NCI-H1092 (cell line): ENCODE results near the gene PSORS1C1.

ENCODE experiments used
- DNase-seq: peaks from one replicate; lab custom pipeline; 2025; lab: John Stamatoyannopoulos, UW

PSORS1C1 gene

DNA sequence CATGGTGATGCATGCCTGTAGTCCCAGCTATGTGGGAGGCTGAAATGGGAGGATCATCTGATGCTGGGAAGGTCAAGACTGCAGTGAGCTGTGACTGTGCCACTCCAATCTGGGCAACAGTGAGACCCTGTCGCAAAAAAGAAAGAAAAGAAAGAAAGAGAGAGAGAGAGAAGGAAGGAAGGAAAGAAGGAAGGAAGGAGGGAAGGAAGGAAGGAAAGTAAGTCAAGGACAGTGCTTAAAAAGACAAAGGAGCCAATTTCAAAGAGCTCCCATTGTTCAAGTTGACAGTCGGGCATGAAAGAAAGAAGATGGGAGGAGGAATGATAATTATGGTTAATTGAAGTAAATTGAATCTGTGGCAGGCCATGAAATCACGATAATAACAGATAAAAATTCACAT lies 18.4 kb upstream of the PSORS1C1 start:
- DNase-seq: no peak

DNA sequence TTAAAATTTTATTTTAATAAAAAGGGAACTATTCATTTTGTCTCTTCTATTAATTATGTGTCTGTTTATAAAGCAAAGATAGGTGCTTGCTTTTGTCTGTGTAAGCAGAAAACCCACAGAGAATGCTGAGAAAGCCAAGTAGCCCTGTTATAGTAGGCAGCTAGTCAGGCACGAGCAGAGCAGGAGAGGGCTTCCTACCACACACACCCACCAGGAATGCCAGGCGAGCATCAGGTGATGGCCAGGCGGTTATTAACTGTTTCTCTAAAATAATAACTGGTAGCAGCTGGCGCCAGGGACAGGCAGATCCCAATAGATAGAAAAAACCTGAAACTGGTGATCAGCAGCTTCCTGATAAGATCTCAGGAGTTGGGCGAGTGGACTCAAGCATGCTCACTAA lies 17.9 kb upstream of the PSORS1C1 start:
- DNase-seq: no peak

DNA sequence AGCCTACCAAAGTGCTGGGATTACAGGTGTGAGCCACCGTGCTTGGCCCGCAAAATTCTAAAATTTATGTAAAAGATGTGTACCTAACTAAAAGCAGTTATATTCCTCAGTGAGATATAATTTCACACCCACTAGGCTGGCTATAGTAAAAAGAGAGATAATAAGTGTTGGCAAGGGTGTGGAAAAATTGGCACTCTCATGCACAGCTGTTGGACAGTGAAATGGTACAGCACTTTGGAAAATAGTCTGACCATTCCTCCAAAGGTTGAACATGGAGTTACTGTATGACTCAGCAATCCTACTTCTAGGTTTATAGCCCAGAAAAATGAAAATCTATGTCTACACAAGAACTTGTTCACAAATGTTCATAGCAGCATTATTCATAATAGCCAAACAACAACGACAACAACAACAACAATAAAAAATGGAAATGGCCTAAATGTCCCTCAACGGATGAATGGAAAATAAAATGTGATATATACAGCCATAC lies 16.1 kb upstream of the PSORS1C1 start:
- DNase-seq: no peak

DNA sequence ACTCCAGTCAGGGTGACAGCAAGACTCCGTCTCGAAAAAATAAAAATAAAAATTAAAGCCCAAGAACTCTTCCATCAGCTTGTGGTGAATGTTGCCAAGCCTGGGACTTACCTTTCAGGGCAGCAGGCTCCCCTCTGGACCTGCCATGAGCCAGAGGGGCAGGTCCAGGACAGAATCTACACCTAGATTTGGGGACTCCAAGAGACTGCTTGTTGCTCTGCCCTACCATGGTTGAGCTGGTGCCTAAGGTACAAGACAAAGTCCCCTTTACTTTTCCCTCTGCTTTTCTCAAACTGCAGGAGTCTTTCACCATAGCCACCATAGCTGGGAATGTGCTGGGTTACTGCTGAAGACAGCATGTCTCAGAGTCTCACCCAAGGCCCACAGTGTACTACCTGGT lies 11.5 kb upstream of the PSORS1C1 start:
- no peak for DNase-seq

- DNase-seq: no peak
Measured at GRCh38 chr6:31107052-31107451, 7.5 kb upstream of the PSORS1C1 start.

DNA sequence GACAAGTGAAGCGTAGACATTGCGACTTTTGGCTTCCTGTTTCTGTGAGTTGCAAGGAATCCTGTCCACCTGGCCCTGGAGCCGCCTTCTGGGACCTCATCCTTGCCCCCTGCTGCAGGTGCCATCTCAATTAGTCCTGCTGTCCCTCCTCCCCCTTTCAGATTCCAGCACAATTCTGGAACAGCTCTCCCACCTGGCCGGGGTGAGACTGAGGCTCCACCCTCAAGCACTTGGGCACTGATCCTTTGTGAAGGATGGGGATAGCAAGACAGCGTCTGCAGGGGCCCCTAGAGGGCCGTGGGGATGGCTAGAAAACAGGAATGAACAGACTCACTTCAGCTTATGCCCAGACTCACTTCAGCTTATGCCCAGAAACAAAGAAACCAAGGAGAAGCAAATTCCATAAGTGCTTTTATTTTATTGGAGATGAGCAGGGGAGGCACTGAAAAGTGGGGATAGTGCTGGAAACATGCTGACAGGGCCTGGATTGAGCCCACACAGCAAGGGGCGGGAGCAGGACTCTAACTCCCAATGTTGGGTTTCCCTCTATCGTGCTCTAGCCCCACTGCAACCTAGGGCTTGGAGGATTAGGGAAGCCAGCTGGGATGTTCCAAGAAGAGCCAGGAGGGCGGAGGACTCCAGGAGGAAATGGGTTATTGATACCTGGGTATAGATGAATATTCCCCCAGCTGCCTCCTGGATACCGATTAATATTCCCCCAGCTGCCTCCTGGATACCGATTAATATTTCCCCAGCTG lies 3.6 kb upstream of the PSORS1C1 start:
- no peak for DNase-seq

DNA sequence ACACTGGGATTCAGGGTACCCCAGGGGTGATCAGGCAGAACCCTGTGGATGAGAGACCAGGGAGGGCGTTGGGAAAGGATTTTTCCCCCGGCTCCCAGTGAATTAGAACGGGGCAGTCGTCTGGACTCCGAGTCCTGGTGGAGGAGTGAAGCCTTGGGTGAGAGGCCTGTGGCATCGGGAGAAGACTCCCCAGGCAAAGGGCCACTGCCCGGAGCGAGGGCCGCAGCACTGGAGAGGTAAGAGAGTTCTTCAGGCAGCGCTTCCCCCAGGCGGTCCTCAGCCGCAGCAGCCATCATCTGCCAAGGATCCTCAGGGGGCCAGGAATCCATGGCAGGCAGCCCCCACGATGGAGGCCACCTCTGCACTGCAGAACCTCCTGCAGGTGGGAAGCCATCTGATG lies 2.9 kb upstream of the PSORS1C1 start:
- no peak for DNase-seq

DNA sequence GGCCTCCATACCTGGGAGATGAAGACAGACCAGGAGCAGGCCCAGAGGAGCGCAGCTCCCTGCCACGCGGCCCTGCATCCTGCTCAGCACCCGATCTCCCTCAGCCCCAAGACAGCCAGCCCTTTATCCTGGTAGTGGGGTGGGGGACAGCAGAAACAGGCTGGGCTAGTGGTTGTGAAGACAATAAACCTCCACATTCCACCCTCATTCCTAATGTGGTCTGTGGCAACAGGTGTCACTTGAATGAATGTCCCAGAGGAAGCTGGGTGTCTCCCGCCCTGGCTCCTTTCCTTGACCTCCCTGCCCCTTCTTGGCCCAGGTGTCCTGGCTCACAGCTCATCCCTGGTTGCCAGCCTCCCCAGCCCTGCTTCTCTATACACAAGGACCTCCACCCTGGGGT lies 2.1 kb upstream of the PSORS1C1 start, which contains the start of gene C6orf15:
TSS of gene C6orf15 (minus strand) at position 98 of the 400 bp plus-strand sequence. CDS start at position 78, 20 bp downstream.
- DNase-seq: no peak

- no peak for DNase-seq
Measured at GRCh38 chr6:31113861-31114540, 599 bp upstream of the PSORS1C1 start.

DNA sequence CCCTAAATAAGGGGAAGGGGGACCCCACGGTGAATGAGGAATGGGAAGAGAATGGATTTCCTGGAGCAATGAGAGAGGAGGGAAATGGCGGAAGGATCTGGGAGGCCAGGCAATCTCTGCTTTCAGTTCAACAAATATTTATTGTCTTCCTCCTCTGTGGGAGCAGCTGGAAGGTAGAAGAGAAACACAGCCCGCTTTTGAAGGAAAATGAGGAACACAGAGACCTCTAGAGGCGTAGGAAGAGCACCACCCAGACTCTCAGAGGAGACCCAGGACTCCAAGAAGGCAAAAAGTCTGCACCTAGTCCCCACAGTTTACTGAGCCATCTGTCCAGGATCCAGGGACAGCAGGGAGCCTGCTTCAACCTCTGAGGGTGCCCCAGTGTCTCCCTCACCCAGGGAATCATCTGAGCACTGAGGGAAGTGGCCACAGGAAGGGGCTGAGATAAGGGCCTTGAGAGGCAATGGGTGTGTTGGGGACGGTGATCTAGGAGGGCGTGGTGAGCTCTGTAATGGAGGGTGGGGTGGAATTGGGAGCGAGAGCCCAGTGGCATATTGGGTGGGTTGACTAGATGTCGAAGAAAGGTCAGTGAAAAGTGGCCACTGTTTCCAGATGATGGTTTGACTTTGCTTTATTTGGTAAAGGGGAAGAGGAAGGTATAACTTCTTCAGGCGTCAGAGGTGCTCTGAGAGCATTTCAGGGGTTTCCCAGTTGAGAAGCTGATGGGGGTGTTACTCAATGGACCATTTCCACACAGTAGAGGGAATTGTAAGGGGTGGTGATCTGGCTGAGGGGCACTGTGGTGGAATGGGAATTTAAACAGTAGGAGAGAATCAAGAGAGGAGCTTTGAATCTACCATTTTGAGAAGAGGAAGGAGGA lies 610 bp downstream of the PSORS1C1 start:
- no peak for DNase-seq

DNA sequence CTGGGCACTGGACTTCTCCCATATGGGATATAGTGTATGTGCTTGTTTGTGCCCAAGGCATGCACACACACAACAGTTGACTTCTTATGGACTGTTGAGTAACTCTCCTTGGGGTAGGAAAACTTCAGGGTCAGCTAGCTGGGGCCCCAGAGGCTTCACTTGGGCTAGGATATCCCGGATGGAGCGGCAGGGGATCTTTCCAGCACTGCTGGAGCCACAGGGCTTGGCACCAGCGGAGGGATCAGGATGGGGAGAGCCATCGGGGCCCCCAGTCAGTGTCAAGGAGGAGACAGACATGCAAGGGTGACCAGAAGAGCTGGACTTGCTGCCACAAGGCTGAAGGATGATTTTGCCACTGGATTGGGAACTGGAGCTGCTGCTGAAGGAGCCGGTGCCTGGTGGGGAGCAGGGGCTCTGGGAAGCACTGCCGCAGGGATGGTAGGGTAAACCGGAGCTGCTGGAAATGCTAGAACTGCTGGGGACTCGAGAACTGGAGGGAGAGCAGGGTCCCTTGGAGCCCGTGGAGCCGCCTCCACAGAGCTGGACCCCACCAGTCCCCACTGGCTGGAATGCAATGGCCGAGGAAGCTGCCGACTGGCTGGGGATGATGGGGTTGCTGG lies 1.5 kb downstream of the PSORS1C1 start:
- DNase-seq: no peak

DNA sequence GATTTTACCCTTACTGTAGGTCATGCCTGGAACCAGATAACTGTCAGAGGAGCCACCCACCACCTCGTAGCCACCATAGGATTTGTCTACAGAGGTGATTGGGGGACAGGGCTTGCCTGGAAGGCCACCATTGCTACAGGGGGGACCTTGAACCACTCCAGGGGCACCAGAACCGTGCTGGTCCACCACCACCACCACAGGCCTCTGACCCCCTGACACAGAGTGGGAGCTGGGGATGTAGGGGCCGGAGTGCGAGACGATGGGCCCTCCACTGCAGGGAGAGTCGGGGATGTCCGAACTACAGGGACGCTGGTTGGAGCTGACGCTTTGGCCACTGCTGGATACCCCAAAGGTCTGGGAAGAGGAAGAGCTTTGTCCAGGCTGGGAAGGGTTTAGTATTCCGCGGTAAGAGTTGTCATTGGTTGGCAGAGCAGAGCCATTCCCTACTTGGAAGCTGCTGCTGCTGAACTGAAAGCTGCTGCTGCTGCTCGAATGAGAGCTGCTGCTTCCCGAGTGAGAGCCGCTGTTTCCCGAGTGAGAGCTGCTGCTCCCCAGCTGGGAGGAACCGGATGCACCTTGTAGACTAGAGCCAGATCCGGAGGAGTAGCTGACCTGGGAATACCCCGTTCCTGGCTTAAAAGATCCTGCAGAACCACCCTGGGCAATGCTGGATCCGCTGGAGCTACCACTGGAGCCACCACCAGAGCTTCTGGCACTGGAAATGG lies 2.2 kb downstream of the PSORS1C1 start:
- DNase-seq: no peak

GRCh38 chr6:31118178-31118577 lies 3.6 kb downstream of the PSORS1C1 start:
- no peak for DNase-seq

DNA sequence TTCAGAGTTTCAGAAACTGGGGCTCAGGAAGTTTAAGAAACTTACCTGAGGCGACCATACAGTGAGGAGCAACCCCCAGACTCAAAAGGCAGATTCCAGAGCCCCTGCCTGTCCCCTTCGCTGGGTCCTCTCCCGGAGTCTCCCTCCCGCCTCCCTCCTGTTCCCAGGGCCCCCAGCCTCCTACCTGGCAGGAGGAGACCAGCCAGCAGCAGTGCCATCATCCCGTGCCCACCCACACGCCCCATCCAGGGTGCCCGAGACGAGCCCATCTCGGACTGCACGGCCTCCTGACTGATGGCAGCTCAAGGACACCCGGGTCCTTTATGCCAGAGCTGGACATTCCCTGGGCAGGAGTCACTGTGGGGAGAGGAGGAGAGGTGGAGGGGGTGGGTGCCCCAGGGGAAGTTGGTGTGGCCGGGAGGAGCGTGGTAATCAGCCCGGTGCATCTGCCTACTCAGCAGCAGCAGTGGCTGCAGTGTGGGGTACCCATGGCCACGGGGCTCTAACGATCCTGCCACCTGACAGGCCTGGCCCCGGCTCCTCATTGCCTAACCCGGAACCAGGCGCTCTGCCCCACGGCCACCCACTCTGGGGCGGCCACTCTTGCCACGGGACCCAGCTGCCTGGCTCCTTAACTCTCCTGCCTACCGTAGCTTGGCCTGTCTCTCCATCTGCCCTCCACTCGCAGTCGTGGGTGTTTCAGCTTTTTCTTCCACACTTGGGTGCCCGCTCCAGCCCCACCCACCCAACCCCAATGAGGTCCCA lies 5.7 kb downstream of the PSORS1C1 start, which contains the start of gene CDSN:
TSS of gene CDSN (minus strand) at position 296 of the 765 bp plus-strand sequence. CDS start at position 269, 27 bp downstream.
- DNase-seq: no peak

DNA sequence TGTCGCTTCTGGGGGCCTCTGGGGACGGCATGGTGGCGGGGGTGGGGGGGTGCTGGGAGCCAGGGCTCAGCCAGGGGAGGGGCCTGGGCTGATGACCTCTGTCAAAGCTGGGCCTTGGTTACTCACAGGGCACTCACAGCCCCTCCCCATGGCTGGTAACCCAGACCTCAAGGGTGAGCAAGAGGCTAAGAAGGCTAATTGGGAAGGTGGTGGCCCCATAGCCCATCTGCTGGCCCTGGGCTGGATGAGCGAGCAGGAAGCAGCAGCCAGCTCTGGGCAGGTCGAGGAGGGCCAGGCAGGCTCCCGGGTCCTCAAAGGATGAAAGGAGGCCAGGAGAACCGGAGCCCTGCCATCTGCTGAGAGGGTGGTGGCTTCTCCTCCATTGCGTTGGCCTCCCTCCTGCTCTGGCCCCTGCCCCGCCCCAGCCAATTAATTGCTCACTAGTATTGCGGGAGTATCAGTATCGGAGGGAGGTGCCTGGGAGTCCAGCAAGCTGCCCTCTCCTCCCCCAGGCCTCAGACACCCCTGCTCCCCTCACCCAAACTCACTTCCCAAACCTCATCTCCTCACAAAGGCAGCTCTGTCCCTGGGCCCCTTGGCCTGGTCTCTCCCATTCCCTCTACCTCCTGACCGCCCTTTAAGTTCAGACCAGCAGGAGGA lies 6.7 kb downstream of the PSORS1C1 start:
- no peak for DNase-seq

DNA sequence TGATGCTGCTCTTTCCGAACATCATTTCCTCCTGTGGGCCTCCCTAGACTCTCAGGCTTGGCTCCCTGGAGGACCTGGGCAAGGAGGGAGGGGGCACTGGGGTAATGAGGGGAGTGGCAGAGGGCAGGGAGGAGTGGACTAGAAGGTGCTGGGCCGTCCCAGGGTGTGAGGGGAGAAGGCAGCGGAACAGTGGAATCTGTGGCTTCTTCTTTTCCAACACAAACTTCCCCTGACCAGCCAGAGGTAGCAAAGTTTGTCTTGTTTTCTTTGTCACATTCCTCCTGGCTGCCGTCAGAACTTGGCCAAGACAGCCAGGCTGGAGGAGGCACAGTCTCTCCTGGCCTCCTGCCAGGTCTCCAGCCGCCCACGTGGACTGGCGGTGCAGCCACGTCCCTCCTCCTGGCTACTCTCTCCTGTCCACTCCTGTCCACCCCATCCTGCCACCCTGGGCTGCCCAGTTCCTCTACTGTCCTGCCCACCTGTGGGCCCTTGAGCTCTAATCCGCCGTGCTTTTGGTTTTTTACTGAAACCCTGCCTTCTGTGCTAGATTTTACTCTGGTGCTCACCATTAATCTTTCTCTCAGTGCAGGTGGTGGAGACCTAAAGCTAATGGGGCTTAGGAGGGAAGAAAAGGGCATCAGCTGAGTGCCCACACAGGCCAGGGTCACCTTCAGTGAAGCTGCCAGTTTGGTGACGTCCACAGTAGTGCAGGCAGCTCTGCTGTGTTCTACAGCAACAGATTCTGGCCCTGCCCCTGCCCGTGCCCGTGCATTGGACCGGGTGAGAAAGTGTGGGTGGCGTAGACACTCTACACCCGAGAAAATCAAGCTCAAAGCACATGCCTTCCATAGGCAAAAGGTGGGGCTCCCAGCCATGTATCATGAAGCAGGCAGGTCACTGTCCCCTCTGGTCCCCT lies 8.4 kb downstream of the PSORS1C1 start:
- DNase-seq: no peak

DNA sequence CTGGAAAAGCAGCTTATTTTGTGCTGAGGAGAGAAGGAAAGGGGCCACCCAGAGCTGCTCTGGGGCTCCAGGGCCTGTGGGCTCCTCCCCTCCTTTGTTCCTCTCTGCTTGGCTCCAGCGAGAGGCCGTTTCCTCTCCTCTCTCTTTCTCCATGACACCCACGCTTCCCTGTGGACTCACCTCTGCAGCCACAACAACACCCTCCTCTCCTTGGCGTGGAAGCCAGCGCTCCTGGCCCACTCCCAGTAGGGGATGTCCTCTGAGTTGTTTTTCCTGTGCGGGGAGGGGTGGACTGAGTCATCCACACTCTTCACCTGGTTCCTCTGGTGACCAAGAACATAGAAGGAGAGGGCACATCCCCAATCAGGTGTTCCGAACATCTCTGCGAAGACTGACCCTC lies 10.6 kb downstream of the PSORS1C1 start:
- no peak for DNase-seq

GRCh38 chr6:31125586-31126363 lies 11.2 kb downstream of the PSORS1C1 start:
- no peak for DNase-seq
